GM21786 (cell line): Measurements from ENCODE around the gene PHLDA2.

Source experiments
- ATAC-seq: cut with Tn5 transposase; IDR thresholded peaks from one replicate; pipeline ENCODE4 v1.9.1; 2021; ENCODE audit not compliant: unreplicated experiment

The PHLDA2 gene

DNA sequence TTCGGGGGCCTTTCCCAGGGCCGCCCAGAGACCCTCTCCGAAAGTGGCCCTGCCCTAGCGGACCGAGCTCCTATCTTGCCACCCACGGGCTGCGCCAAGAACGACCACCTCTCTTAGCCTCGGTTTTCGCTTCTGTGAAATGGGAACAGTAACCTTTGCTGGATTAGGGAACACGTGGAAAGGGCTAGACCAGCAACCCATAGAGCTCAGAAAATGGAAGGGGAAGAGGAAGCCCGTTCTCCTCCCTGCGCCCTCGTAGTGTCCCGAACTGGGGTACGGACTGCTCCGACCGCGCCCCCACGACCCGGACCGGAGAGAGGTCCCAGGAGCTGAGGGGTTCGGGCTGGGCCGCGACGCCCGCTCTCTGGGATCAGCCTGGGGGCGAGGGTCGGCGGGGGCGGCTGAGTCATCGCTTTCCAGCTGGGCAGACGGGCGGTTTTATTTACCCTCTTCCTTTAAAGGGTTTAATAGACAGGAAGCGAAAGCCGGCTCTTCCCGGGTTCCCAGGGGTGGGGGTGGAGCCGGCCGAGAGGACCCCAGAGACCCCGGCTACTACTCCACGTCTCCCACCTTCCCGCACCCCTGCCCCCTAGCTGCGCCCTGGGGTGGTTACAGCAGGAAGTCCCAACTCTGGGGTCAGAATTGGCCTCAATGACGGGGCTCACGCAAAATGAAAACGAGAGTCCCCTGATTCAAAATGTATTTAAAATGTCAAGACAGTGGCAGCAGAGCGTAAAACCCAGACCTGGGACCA is 907 bp upstream of the PHLDA2 start:
- ATAC-seq = peak; percentile 30

GRCh38 chr11:2929531-2929949 is 320 bp upstream of the PHLDA2 start:
- no peak for ATAC-seq

DNA sequence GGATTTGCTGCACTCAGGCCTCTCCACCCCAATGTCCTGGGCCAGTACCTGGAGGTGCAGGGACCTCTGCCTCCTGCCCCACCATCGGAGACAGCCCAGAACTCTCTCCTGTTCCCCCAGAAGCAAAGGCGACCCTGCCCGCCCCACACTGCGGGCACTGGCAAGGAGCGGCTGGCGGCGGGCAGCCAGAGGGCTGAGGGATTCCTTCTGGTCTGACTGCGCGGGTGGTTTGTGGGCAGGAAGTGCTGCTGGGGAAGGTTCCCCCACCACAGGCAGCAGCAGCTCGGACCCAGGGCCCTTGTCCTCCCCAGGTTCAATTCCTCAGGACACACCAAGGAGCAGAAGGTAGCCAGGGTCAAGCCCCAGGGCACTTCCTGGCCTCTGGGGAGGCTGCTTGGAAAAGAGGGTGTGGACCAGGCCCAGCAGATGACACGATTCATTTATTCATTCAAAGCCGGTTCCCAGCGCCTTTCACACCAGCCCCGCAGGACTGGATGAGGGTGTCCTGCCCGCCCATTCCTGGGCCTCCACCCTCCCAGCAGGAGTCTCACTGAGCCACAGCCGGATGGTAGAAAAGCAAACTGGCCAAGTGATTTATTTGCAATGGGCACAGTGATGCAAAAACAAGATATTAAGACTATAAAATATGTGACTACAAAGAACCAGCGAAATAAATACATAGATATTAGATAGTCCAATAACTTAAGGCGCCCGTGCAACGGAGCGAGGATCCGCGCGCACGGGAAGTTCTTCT is 1.2 kb downstream of the PHLDA2 start:
- no peak for ATAC-seq

DNA sequence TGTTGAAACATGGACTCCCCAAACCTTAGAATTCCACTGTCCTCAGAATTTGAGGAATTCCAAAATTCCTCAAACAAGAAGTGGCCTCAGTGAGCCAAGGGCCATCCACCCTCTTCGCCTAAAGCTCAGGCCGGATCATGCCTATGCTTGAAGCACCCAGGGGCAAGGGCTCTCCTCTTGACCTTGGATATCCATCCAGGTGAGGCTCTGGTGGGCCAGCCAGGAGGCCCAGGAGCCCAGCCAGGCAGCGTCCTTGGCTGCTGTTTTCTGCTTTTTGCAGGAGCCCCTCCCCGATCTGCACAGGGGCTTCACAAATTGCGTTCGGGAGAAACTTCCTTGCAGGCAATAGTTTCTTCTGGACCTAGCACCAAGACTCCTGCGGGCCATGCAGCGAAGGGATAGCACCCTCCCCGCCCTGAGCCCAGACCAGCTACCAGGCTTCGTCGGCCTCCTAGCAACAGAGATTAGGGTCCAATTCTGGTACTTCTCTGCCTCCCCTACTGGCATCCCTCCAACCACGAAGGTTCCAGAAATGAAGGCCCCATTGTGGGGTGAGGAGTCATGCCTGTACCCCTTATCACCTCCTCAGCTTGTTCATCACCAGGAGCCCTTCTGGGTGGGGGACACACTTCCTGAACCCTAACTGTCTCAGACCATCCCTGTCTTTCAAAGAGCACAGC is 2.0 kb downstream of the PHLDA2 start:
- ATAC-seq = no peak

GRCh38 chr11:2926611-2927051 is 2.6 kb downstream of the PHLDA2 start:
- no peak for ATAC-seq

- ATAC-seq = no peak
Observed at GRCh38 chr11:2924821-2925675, 4.2 kb downstream of the PHLDA2 start.

GRCh38 chr11:2924381-2924780 is 4.8 kb downstream of the PHLDA2 start:
- no peak for ATAC-seq

- ATAC-seq = no peak
Observed at GRCh38 chr11:2923446-2924375, 5.5 kb downstream of the PHLDA2 start.

DNA sequence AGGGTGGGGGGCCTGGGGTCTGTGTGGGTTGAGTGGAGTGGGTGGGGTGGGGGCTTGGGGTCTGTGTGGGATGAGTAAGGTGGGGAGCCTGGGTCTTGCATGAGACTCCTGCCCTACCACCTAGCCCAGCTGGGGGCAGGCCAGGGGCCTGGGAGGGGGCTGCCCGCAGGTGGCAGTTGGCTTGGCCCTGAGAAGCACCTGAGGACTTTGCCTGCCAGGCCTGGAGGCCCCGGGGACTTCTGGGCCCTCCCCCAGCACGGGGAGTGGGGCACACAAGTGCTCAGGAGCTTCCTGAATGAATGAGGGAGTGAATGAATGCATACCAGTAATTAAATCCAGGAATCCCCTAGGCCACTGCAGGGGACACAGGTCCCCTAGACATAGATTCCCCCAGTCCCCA is 6.6 kb downstream of the PHLDA2 start:
- ATAC-seq = no peak

- no peak for ATAC-seq
Observed at GRCh38 chr11:2921742-2922493, 7.3 kb downstream of the PHLDA2 start.

DNA sequence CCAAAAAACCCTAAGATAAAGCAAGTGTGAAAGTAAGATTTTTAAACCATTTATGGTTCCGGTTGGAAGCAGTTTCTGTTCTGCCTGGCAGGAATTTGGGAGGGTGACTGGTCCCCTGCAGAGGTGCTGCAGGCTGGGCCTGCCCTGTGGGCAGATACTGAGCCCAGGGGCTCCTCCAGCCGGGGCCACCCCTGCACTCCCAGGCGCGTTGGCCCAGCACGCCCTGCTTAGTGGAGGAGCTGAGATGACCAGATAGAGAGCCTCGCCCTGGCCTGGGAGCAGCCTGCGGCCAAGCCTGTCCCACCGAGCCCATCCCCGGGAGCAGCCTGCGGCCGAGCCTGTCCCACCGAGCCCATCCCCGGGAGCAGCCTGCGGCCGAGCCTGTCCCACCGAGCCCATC is 8.0 kb downstream of the PHLDA2 start:
- ATAC-seq = no peak

DNA sequence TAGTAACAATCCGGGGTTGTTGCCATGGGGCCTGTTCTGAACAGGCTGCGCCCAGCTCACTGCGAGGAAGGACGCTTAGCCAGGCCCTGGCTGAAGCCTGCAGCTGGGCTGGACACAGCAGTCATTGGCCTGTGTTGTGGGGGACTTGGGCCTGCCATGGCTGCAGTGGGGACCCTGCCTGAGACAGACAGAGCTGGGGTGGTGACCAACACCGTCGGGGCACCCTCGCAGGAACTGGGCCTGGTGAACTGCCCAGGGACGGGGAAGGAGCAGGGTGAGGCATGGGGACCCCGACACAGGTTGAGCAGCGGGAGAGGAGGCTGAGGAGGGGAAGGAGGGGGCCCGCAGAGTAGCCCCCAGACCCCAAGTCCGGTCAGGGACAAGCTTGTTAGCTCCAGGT is 8.9 kb downstream of the PHLDA2 start:
- ATAC-seq = no peak

- no peak for ATAC-seq
Observed at GRCh38 chr11:2919837-2920236, 9.4 kb downstream of the PHLDA2 start.

DNA sequence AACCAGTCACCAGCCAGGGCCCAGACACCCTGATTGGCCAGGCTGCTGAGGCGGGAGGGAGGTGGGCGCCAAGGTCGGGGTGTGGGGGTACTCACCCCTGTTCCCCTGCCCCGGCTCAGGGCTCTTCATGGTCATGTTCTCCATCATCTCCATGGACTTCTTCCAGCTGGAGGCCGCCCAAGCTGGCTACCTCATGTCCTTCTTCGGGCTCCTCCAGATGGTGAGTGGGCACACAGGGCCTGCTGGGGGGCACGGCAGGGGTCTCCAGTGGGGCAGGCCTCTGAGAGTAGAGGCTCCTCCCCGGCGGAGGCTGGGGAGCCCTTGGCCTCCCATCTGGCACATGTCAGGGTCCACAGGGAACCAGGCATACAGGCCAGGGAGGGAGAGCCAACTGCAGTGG is 10.0 kb downstream of the PHLDA2 start:
- no peak for ATAC-seq

GRCh38 chr11:2917842-2918490 is 11.3 kb downstream of the PHLDA2 start:
- no peak for ATAC-seq

GRCh38 chr11:2916892-2917645 is 12.2 kb downstream of the PHLDA2 start:
- ATAC-seq = no peak

GRCh38 chr11:2916114-2916891 is 12.9 kb downstream of the PHLDA2 start:
- ATAC-seq = no peak
